Esophagus (tissue), 2 donors: ENCODE measurements around the gene DNASE1L1. TPM values are rescaled to one million over a fixed set of nuclear protein-coding genes. Genes with fewer than 3 reads are reported as not detected.
A peak's percentile ranks its signal among the peaks of the same experiment; 100 is the strongest.

ENCODE experiments used
- H3K27ac ChIP-seq, 2 donors: one replicate each; pipeline ENCODE4 v1.5.1; 2013; ENCODE audit warnings: low read depth in 2 of 2, mild to moderate bottlenecking in 2 of 2, inconsistent platforms in 1 of 2, low read length in 1 of 2, moderate library complexity in 1 of 2
- H3K27me3 ChIP-seq, 2 donors: one replicate each; pipeline ENCODE4 v1.6.1; 2013; ENCODE audit warnings: low read length in 2 of 2, control low read depth in 1 of 2, mild to moderate bottlenecking in 1 of 2; ENCODE audit not compliant: insufficient read depth in 2 of 2, control insufficient read depth in 1 of 2
- H3K36me3 ChIP-seq, 2 donors: one replicate each; pipeline ENCODE4 v1.6.1; 2013; ENCODE audit warnings: low read length in 1 of 2; ENCODE audit not compliant: control insufficient read depth in 2 of 2, insufficient read depth in 2 of 2
- H3K4me1 ChIP-seq, 2 donors: one replicate each; pipeline ENCODE4 v1.6.1; 2013; ENCODE audit warnings: low read length in 1 of 2; ENCODE audit not compliant: control insufficient read depth in 2 of 2, insufficient read depth in 2 of 2
- H3K4me3 ChIP-seq, 2 donors: one replicate each; pipeline ENCODE4 v1.5.1; 2013; ENCODE audit warnings: low read length in 2 of 2, mild to moderate bottlenecking in 2 of 2, low read depth in 1 of 2, moderate library complexity in 1 of 2
- H3K9me3 ChIP-seq, 2 donors: one replicate each; pipeline ENCODE4 v1.6.1; 2013; ENCODE audit warnings: mild to moderate bottlenecking in 2 of 2, low read depth in 1 of 2, low read length in 1 of 2, moderate library complexity in 1 of 2; ENCODE audit not compliant: control insufficient read depth in 2 of 2, insufficient read depth in 1 of 2
- WGBS, 2 donors: extraction: QIAGEN DNeasy Blood & Tissue Kit; methylation state at CpG; one replicate each; pipeline ENCODE4 v1.1.7; 2013; 5-methylcytosine and 5-hydroxymethylcytosine counted together
- polyA plus RNA-seq, 2 donors: library from polyadenylated mRNA; stranded (reverse); fragments of 200-250 nt; gene quantifications; one replicate each; pipeline ENCODE4 v1.2.3, GENCODE V29; 2013
- donor health status: healthy with polysubstance abuse.
- donor health status: Bipolar disorder and iron deficiency.

DNASE1L1 gene
- polyA plus RNA-seq, 2 donors = 20.1 to 20.3 TPM

- peak overlapping the region; percentile 95 to 99 for H3K27ac ChIP-seq
- peaks cover 0 to 2% of the 10 kb centered on the region in 2 donors for H3K9me3 ChIP-seq
- no peaks in the 10 kb centered on the region for H3K36me3 ChIP-seq
- WGBS, 2 donors = 0 to 35% methylated on average over 36 to 79 of the region's 79 CpGs
- H3K27me3 ChIP-seq = no peaks in the 10 kb centered on the region
- peaks cover 0 to 6% of the 10 kb centered on the region in 2 donors for H3K4me1 ChIP-seq
- peak overlapping the region; percentile 36 to 50 for H3K4me3 ChIP-seq
Measured at GRCh38 chrX:154378059-154378798, 30.8 kb downstream of the DNASE1L1 start.

GRCh38 chrX:154376774-154377173 is 32.3 kb downstream of the DNASE1L1 start:
- peak overlapping the region; percentile 64 to 75 for H3K27ac ChIP-seq
- H3K36me3 ChIP-seq = no peaks in the 10 kb centered on the region
- no peak overlapping the region for H3K4me3 ChIP-seq
- WGBS, 2 donors = 70 to 76% methylated on average over 3 of the region's 3 CpGs
- H3K4me1 ChIP-seq = peaks cover 0 to 11% of the 10 kb centered on the region in 2 donors
- peaks cover 0 to 2% of the 10 kb centered on the region in 2 donors for H3K9me3 ChIP-seq
- H3K27me3 ChIP-seq = no peaks in the 10 kb centered on the region

GRCh38 chrX:154375156-154375504 is 33.9 kb downstream of the DNASE1L1 start:
- H3K36me3 ChIP-seq = no peaks in the 10 kb centered on the region
- peak overlapping the region; percentile 0 to 43 for H3K4me3 ChIP-seq
- peak overlapping the region; percentile 88 to 92 for H3K27ac ChIP-seq
- peaks cover 0 to 7% of the 10 kb centered on the region in 2 donors for H3K4me1 ChIP-seq
- H3K27me3 ChIP-seq = no peaks in the 10 kb centered on the region
- WGBS, 2 donors = 37 to 68% methylated on average over 10 of the region's 10 CpGs
- peaks cover 0 to 8% of the 10 kb centered on the region in 2 donors for H3K9me3 ChIP-seq

GRCh38 chrX:154374313-154375155 is 34.5 kb downstream of the DNASE1L1 start, which contains the start of gene FLNA:
Gene FLNA, minus strand, starts transcription at chrX:154374634. Its CDS starts 3,389 bp downstream, at chrX:154371245.
- peaks cover 0 to 4% of the 10 kb centered on the region in 2 donors for H3K4me1 ChIP-seq
- H3K4me3 ChIP-seq = peak within 1 kb of the TSS; percentile 43 to 51
- peak within 1 kb of the TSS; percentile 88 to 92 for H3K27ac ChIP-seq
- H3K27me3 ChIP-seq = no peaks in the 10 kb centered on the region
- WGBS, 2 donors = 3 to 29% methylated on average over 74 to 95 of the region's 95 CpGs
- no peaks in the 10 kb centered on the region for H3K36me3 ChIP-seq
- peaks cover 0 to 8% of the 10 kb centered on the region in 2 donors for H3K9me3 ChIP-seq

- Histone ChIP-seq H3K36me3 (no peaks in the 10 kb centered on the region), H3K4me1 (peaks cover 0 to 4% of the 10 kb centered on the region in 2 donors), H3K4me3 (peak overlapping the region; percentile 43 to 51), H3K9me3 (peaks cover 0 to 8% of the 10 kb centered on the region in 2 donors), H3K27me3 (no peaks in the 10 kb centered on the region), H3K27ac (peak overlapping the region; percentile 88 to 92)
- 5 to 40% methylated on average over 23 of the region's 23 CpGs for WGBS, 2 donors
Measured at GRCh38 chrX:154373340-154374306, 35.4 kb downstream of the DNASE1L1 start.

- H3K36me3 ChIP-seq = peaks cover 0 to 6% of the 10 kb centered on the region in 2 donors
- H3K27ac ChIP-seq = peak overlapping the region; percentile 88 to 92
- peaks cover 0 to 12% of the 10 kb centered on the region in 2 donors for H3K4me1 ChIP-seq
- peaks cover 0 to 8% of the 10 kb centered on the region in 2 donors for H3K9me3 ChIP-seq
- no peaks in the 10 kb centered on the region for H3K27me3 ChIP-seq
- H3K4me3 ChIP-seq = peak overlapping the region; percentile 36 to 58
- WGBS, 2 donors = 10 to 30% methylated on average over 5 of the region's 5 CpGs
Measured at GRCh38 chrX:154372612-154373022, 36.4 kb downstream of the DNASE1L1 start.

- 4 to 28% methylated on average over 23 to 43 of the region's 43 CpGs for WGBS, 2 donors
- Histone ChIP-seq H3K4me3 (peak overlapping the region; percentile 36 to 58), H3K27ac (peak overlapping the region; percentile 45 to 94), H3K9me3 (peaks cover 0 to 8% of the 10 kb centered on the region in 2 donors), H3K36me3 (peaks cover 0 to 13% of the 10 kb centered on the region in 2 donors), H3K27me3 (no peaks in the 10 kb centered on the region), H3K4me1 (peaks cover 0 to 14% of the 10 kb centered on the region in 2 donors)
Measured at GRCh38 chrX:154371789-154372300, 37.2 kb downstream of the DNASE1L1 start.

- no peaks in the 10 kb centered on the region for H3K27me3 ChIP-seq
- H3K9me3 ChIP-seq = peaks cover 0 to 8% of the 10 kb centered on the region in 2 donors
- peak overlapping the region; percentile 90 to 94 for H3K27ac ChIP-seq
- 0 to 20% methylated on average over 54 to 77 of the region's 77 CpGs for WGBS, 2 donors
- peaks cover 0 to 19% of the 10 kb centered on the region in 2 donors for H3K36me3 ChIP-seq
- peaks cover 0 to 14% of the 10 kb centered on the region in 2 donors for H3K4me1 ChIP-seq
- H3K4me3 ChIP-seq = peak overlapping the region; percentile 57 to 75
Measured at GRCh38 chrX:154371017-154371788, 37.9 kb downstream of the DNASE1L1 start.
